Gastroesophageal sphincter (tissue), 4 donors: Measurements from ENCODE around the gene NEDD9. TPM values are rescaled to one million over a fixed set of nuclear protein-coding genes. Genes with fewer than 3 reads are reported as not detected.

Source experiments
- ATAC-seq: fragments of 150-250 bp; one replicate; pipeline ENCODE4 v1.9.1; 2016; ENCODE audit warnings: mild to moderate bottlenecking, moderate library complexity
- H3K27ac ChIP-seq, 4 donors: fragments of 200-600 bp; sonication (generic) in 3 of 4; 1 replicate in 3 of 4; 2 replicates in 1 of 4; pipeline ENCODE4 v1.5.1; 2016 to 2019
- H3K27me3 ChIP-seq: fragments of 200-600 bp; sonication (generic); one replicate; pipeline ENCODE4 v1.5.1; 2019
- H3K36me3 ChIP-seq, 2 donors: fragments of 200-600 bp; sonication (generic); one replicate each; pipeline ENCODE4 v1.5.1; 2019; ENCODE audit warnings: control low read depth in 1 of 2
- H3K4me1 ChIP-seq, 3 donors: fragments of 200-600 bp; sonication (generic); 1 replicate in 2 of 3; 2 replicates in 1 of 3; pipeline ENCODE4 v1.5.1; 2016 to 2019; ENCODE audit warnings: control low read depth in 2 of 3
- H3K4me3 ChIP-seq, 2 donors: fragments of 200-600 bp; sonication (generic); one replicate each; pipeline ENCODE4 v1.5.1; 2019; ENCODE audit warnings: mild to moderate bottlenecking in 1 of 2, moderate library complexity in 1 of 2
- H3K9me3 ChIP-seq, 3 donors: fragments of 200-600 bp; sonication (generic); one replicate each; pipeline ENCODE4 v1.5.1; 2017 to 2019; ENCODE audit warnings: control low read depth in 2 of 3
- CTCF ChIP-seq, 4 experiments: fragments of 200-600 bp in 2 of 4; fragments of 450-650 bp in 2 of 4; sonication (generic) in 1 of 4; IDR thresholded peaks; one replicate each; pipeline ENCODE4 v1.5.1; 2017 to 2019; ENCODE audit warnings: antibody characterized with exemption in 4 of 4, mild to moderate bottlenecking in 2 of 4, moderate library complexity in 2 of 4
- EP300 ChIP-seq: sonication (generic); formaldehyde crosslinking; IDR thresholded peaks from one replicate; pipeline ENCODE4 v1.6.1; 2017; ENCODE audit warnings: antibody characterized with exemption, mild to moderate bottlenecking
- POLR2A ChIP-seq, 2 donors: fragments of 450-650 bp; IDR thresholded peaks; one replicate each; pipeline ENCODE4 v1.6.1; 2017; ENCODE audit warnings: antibody characterized with exemption in 2 of 2, mild to moderate bottlenecking in 2 of 2, moderate library complexity in 1 of 2
- POLR2AphosphoS5 ChIP-seq: sonication (generic); formaldehyde crosslinking; IDR thresholded peaks from one replicate; pipeline ENCODE4 v1.6.1; 2017; ENCODE audit warnings: antibody characterized with exemption
- WGBS, 2 donors: methylation state at CpG; one replicate each; pipeline ENCODE4 v1.1.5; 2018; ENCODE audit warnings: low coverage in 1 of 2; 5-methylcytosine and 5-hydroxymethylcytosine counted together
- total RNA-seq, 4 donors: library from RNA; depleted of rRNA; stranded (reverse); fragments of >200 nt; gene quantifications; one replicate each; pipeline ENCODE4 v1.1.0, GENCODE V29; 2016

Gene NEDD9
- total RNA-seq, 4 donors from 2014 or later = 13.1 to 42.7 (median 26.7) TPM

GRCh38 chr6:11194356-11195218, 37.9 kb downstream of the NEDD9 start:
- no peaks in the 10 kb centered on the region for H3K27me3 ChIP-seq
- peak; percentile 71 for ATAC-seq
- TF ChIP-seq POLR2AphosphoS5 (no peak), POLR2A (IDR thresholded peaks at IDR 0.05) (no peak), EP300 (no peak), CTCF (IDR thresholded peaks at IDR 0.05) (peak in 1 of 4 experiments; percentile 11)
- H3K4me1 ChIP-seq = peaks cover 0 to 33% (median 12%) of the 10 kb centered on the region in 3 donors
- H3K4me3 ChIP-seq = no peak overlapping the region
- WGBS, 2 donors = 60 to 65% methylated on average over 11 to 12 of the region's 12 CpGs
- no peaks in the 10 kb centered on the region for H3K9me3 ChIP-seq
- peaks cover 0 to 35% of the 10 kb centered on the region in 2 donors for H3K36me3 ChIP-seq
- peak overlapping the region in 3 of 4 donors; percentile 39 to 69 (median 62) for H3K27ac ChIP-seq

GRCh38 chr6:11193434-11193833, 39.0 kb downstream of the NEDD9 start:
- H3K27ac ChIP-seq = no peak overlapping the region
- ATAC-seq = no peak
- H3K36me3 ChIP-seq = peaks cover 0 to 45% of the 10 kb centered on the region in 2 donors
- peaks cover 0 to 33% (median 12%) of the 10 kb centered on the region in 3 donors for H3K4me1 ChIP-seq
- TF ChIP-seq EP300 (no peak), POLR2AphosphoS5 (no peak), POLR2A (IDR thresholded peaks at IDR 0.05) (no peak), CTCF (IDR thresholded peaks at IDR 0.05) (no peak)
- WGBS, 2 donors = 90 to 97% methylated on average over 5 to 6 of the region's 6 CpGs
- H3K27me3 ChIP-seq = no peaks in the 10 kb centered on the region
- no peaks in the 10 kb centered on the region for H3K9me3 ChIP-seq
- no peak overlapping the region for H3K4me3 ChIP-seq

- Histone ChIP-seq H3K36me3 (peaks cover 0 to 58% of the 10 kb centered on the region in 2 donors), H3K4me3 (no peak overlapping the region), H3K4me1 (peaks cover 0 to 30% (median 6%) of the 10 kb centered on the region in 3 donors), H3K27me3 (no peaks in the 10 kb centered on the region), H3K27ac (no peak overlapping the region), H3K9me3 (no peaks in the 10 kb centered on the region)
- WGBS, 2 donors = 63 to 67% methylated on average over 3 to 5 of the region's 5 CpGs
- TF ChIP-seq CTCF (IDR thresholded peaks at IDR 0.05) (no peak), EP300 (no peak), POLR2AphosphoS5 (no peak)
- ATAC-seq = no peak
Measured at GRCh38 chr6:11192167-11192566, 40.3 kb downstream of the NEDD9 start.

- Histone ChIP-seq H3K36me3 (peaks cover 0 to 72% of the 10 kb centered on the region in 2 donors), H3K4me3 (no peak overlapping the region), H3K4me1 (peaks cover 0 to 21% (median 6%) of the 10 kb centered on the region in 3 donors), H3K9me3 (no peaks in the 10 kb centered on the region), H3K27ac (no peak overlapping the region), H3K27me3 (no peaks in the 10 kb centered on the region)
- WGBS, 2 donors = 93% methylated on average over 12 of the region's 20 CpGs; no CpG with 5 or more reads in 1 of the 2 donors
- TF ChIP-seq POLR2AphosphoS5 (no peak), EP300 (no peak), POLR2A (IDR thresholded peaks at IDR 0.05) (no peak), CTCF (IDR thresholded peaks at IDR 0.05) (no peak)
- no peak for ATAC-seq
Measured at GRCh38 chr6:11190625-11191245, 41.7 kb downstream of the NEDD9 start.
